ENCODE results near the gene REXO1. TPM values are rescaled to one million over a fixed set of nuclear protein-coding genes. Genes with fewer than 3 reads are reported as not detected.
"Not testable (repeated sequence)": the region's sequence is repeated elsewhere in the genome, so short reads cannot be mapped to it uniquely, and the experiment has no call there.

REXO1 gene
- total and polyA plus RNA-seq, 9 donors, result 4.8 to 46.7 (median 25.8) TPM

DNA sequence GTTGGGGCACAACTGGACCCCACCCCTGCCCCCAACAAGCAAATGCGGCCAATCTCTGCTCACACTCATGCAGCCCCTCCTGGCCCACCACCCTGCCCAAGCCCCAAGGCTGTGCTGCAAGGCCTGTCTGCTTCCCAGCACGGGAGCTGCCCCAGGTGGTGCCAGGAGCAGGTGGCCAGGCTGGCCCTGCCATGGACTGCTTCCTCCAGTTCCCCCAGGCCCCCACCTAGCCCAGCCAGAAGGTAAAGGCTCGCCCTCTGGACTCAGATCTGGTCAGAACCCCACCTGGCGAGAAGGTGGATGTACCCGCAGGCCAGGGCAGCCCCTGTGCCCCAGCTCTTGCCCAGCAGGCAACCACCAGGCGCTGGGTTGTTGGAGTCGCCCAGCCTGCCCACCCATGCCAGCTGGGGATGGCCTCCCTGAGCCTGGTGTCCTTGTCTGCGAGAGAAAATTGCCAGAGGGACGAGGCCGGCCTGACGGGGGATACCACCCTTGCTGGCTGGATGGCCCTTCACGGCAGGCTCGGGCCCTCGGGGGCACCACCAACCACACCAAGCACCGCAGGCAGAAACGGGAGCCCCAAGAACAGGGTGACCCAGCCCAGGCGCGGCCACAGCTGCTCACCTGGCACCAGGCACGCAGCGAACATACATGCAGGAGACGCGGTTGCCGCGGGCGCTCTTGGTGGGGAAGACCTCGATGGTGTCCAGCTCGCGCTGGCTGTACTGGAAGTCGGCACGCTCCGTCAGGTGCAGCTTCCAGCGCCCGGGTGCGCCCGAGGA, 32.5 kb upstream of the REXO1 start:
- peak in 1 of 5 donors; percentile 30 for DNase-seq
- H3K27me3 ChIP-seq, result no peaks in the 10 kb centered on the region
- no peak overlapping the region for H3K27ac ChIP-seq
- no peaks in the 10 kb centered on the region for H3K36me3 ChIP-seq
- intact Hi-C loops (cut with DNase I), result no loop called here
- 83 to 90% (median 85%) methylated on average over 17 to 28 of the region's 35 CpGs for WGBS, 3 donors
- peaks cover 20% of the 10 kb centered on the region for H3K4me1 ChIP-seq (ENCODE audit: insufficient read depth)
- no peaks in the 10 kb centered on the region for H3K9me3 ChIP-seq
- TF ChIP-seq POLR2A (IDR thresholded peaks at IDR 0.05), result no peak
- TF ChIP-seq, protein P1, sequence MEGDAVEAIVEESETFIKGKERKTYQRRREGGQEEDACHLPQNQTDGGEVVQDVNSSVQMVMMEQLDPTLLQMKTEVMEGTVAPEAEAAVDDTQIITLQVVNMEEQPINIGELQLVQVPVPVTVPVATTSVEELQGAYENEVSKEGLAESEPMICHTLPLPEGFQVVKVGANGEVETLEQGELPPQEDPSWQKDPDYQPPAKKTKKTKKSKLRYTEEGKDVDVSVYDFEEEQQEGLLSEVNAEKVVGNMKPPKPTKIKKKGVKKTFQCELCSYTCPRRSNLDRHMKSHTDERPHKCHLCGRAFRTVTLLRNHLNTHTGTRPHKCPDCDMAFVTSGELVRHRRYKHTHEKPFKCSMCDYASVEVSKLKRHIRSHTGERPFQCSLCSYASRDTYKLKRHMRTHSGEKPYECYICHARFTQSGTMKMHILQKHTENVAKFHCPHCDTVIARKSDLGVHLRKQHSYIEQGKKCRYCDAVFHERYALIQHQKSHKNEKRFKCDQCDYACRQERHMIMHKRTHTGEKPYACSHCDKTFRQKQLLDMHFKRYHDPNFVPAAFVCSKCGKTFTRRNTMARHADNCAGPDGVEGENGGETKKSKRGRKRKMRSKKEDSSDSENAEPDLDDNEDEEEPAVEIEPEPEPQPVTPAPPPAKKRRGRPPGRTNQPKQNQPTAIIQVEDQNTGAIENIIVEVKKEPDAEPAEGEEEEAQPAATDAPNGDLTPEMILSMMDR (IDR thresholded peaks at IDR 0.05), result no peak
- no peak for TF ChIP-seq EP300 (IDR thresholded peaks at IDR 0.05)
- H3K4me3 ChIP-seq, result no peak overlapping the region

- intact Hi-C loops (cut with DNase I); DNase-seq; H3K36me3 ChIP-seq; H3K27ac ChIP-seq; H3K4me3 ChIP-seq; H3K9me3 ChIP-seq; H3K27me3 ChIP-seq: not testable (repeated sequence)
- H3K4me1 ChIP-seq (ENCODE audit: insufficient read depth), result peaks cover 19% of the 10 kb centered on the region
- WGBS, 3 donors, result 78 to 89% (median 81%) methylated on average over 15 to 17 of the region's 17 CpGs
Measured at GRCh38 chr19:1879982-1880381, 31.7 kb upstream of the REXO1 start.

DNA sequence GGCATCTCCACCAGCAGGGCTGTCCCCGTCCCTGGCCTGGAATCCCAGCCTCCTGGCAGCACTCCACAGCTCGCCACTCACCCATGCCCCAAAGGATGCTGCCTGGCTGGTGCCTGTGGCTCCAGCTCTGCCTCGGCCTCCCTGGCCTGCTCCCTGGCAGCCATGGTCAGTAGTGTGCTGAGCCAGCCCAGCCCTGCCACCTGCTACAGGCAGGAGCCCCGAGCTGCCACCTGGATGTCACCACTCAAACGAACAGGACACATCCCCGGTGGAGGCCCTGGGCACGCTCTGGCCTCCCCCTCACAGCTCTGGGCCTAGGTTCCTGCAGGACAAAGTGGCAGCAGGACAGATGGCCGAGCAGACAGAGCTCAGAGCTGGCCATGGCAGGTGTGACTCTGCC, 30.3 kb upstream of the REXO1 start:
- H3K27ac ChIP-seq; H3K4me3 ChIP-seq; intact Hi-C loops (cut with DNase I); DNase-seq; H3K27me3 ChIP-seq; H3K36me3 ChIP-seq; H3K9me3 ChIP-seq: not testable (repeated sequence)
- peaks cover 16% of the 10 kb centered on the region for H3K4me1 ChIP-seq (ENCODE audit: insufficient read depth)
- 78 to 87% (median 81%) methylated on average over 7 to 8 of the region's 8 CpGs for WGBS, 3 donors

GRCh38 chr19:1877280-1877660, 29.0 kb upstream of the REXO1 start:
- H3K9me3 ChIP-seq; H3K4me3 ChIP-seq; H3K36me3 ChIP-seq; H3K27me3 ChIP-seq; intact Hi-C loops (cut with DNase I); H3K27ac ChIP-seq: not testable (repeated sequence)
- peak in 1 of 5 donors; percentile 29 for DNase-seq
- WGBS, 3 donors, result 73 to 77% (median 76%) methylated on average over 25 to 41 of the region's 47 CpGs
- H3K4me1 ChIP-seq (ENCODE audit: insufficient read depth), result peaks cover 15% of the 10 kb centered on the region

- H3K27me3 ChIP-seq; intact Hi-C loops (cut with DNase I); H3K9me3 ChIP-seq; DNase-seq; H3K36me3 ChIP-seq: not testable (repeated sequence)
- WGBS, 3 donors, result 36 to 45% (median 43%) methylated on average over 34 to 48 of the region's 53 CpGs
- Histone ChIP-seq H3K4me1 (ENCODE audit: insufficient read depth) (peaks cover 14% of the 10 kb centered on the region), H3K27ac (peak overlapping the region; percentile 56 to 79), H3K4me3 (peak overlapping the region; percentile 75)
- TF ChIP-seq, protein P1 (IDR thresholded peaks at IDR 0.05), result peak in 1 of 3 donors; percentile 2
Measured at GRCh38 chr19:1876496-1877279, 28.4 kb upstream of the REXO1 start.
